MM.1S (cell line): ENCODE results near the gene FYN.
"Not testable (repeated sequence)": the region's sequence is repeated elsewhere in the genome, so short reads cannot be mapped to it uniquely, and the experiment has no call there.

Experiments used
- DNase-seq: peaks from one replicate; pipeline ENCODE4 v3.0.0-alpha.2; 2015
- H2AFZ ChIP-seq: fragments of 300-600 bp; sonication (generic); 2 replicates; pipeline ENCODE4 v1.6.0; 2016; ENCODE audit warnings: antibody characterized with exemption, low read length
- H3F3A ChIP-seq: fragments of 300-600 bp; sonication (generic); 2 replicates; pipeline ENCODE4 v1.6.1; 2016; ENCODE audit warnings: mild to moderate bottlenecking, antibody characterized with exemption, low read length, moderate library complexity, mixed read lengths; ENCODE audit not compliant: insufficient read depth
- H3K27ac ChIP-seq: fragments of 300-600 bp; sonication (generic); 2 replicates; pipeline ENCODE4 v1.5.1; 2016; ENCODE audit warnings: mild to moderate bottlenecking, low read length
- H3K27me3 ChIP-seq: fragments of 300-600 bp; sonication (generic); replicated peaks from 2 replicates; pipeline ENCODE4 v1.6.0; 2016; ENCODE audit warnings: low read length; ENCODE audit not compliant: insufficient read depth
- H3K36me3 ChIP-seq: fragments of 300-600 bp; sonication (generic); replicated peaks from 2 replicates; pipeline ENCODE4 v1.6.1; 2016; ENCODE audit warnings: mild to moderate bottlenecking, low read length, mixed read lengths; ENCODE audit not compliant: insufficient read depth
- H3K4me1 ChIP-seq: fragments of 300-600 bp; sonication (generic); 2 replicates; pipeline ENCODE4 v1.6.1; 2016; ENCODE audit warnings: low read length, mixed read lengths
- H3K4me2 ChIP-seq: fragments of 300-600 bp; sonication (generic); 2 replicates; pipeline ENCODE4 v1.6.0; 2016; ENCODE audit warnings: low read depth, low read length
- H3K4me3 ChIP-seq: fragments of 300-600 bp; sonication (generic); 2 replicates; pipeline ENCODE4 v1.5.1; 2016; ENCODE audit warnings: low read length, mixed read lengths
- H3K79me2 ChIP-seq: fragments of 300-600 bp; sonication (generic); 2 replicates; pipeline ENCODE4 v1.6.1; 2016; ENCODE audit warnings: mixed run types, low read length, mixed read lengths
- H3K9ac ChIP-seq: fragments of 300-600 bp; sonication (generic); 2 replicates; pipeline ENCODE4 v1.6.1; 2016; ENCODE audit warnings: low read length, mixed read lengths
- H3K9me2 ChIP-seq: fragments of 300-600 bp; sonication (generic); replicated peaks from 2 replicates; pipeline ENCODE4 v1.6.1; 2016; ENCODE audit warnings: mild to moderate bottlenecking, low read length, mixed read lengths; ENCODE audit not compliant: insufficient read depth
- H3K9me3 ChIP-seq: fragments of 300-600 bp; sonication (generic); replicated peaks from 2 replicates; pipeline ENCODE4 v1.6.1; 2016; ENCODE audit warnings: mild to moderate bottlenecking, low read length, mixed read lengths; ENCODE audit not compliant: insufficient read depth
- H4K20me1 ChIP-seq: fragments of 300-600 bp; sonication (generic); 2 replicates; pipeline ENCODE4 v1.6.1; 2016; ENCODE audit warnings: mild to moderate bottlenecking, low read length, moderate library complexity, mixed read lengths; ENCODE audit not compliant: insufficient read depth
- EZH2 ChIP-seq: fragments of 300-600 bp; sonication (generic); optimal IDR thresholded peaks from 2 replicates; pipeline ENCODE3; 2017; ENCODE audit warnings: low read depth, mild to moderate bottlenecking, antibody characterized with exemption, low read length, mixed read lengths
- EZH2phosphoT487 ChIP-seq: fragments of 300-600 bp; sonication (generic); IDR thresholded peaks from 2 replicates; pipeline ENCODE4 v1.6.1; 2018; ENCODE audit warnings: antibody characterized with exemption, low read length
- TF ChIP-seq, protein P1 (sequence below): fragments of 300-600 bp; sonication (generic); IDR thresholded peaks from 2 replicates; pipeline ENCODE4 v1.5.1; 2016; ENCODE audit warnings: antibody characterized with exemption, low read length, mixed read lengths

FYN gene

GRCh38 chr6:111683157-111683556 is 190.1 kb downstream of the FYN start:
- Histone ChIP-seq H4K20me1 (no peaks in the 10 kb centered on the region), H3K4me3 (no peak overlapping the region), H3K27ac (no peak overlapping the region), H3K4me2 (no peak overlapping the region), H2AFZ (no peak overlapping the region), H3K4me1 (no peaks in the 10 kb centered on the region), H3F3A (no peaks in the 10 kb centered on the region), H3K9me3 (no peaks in the 10 kb centered on the region), H3K9me2 (no peaks in the 10 kb centered on the region), H3K9ac (no peak overlapping the region), H3K27me3 (no peaks in the 10 kb centered on the region), H3K36me3 (no peaks in the 10 kb centered on the region), H3K79me2 (no peaks in the 10 kb centered on the region)
- DNase-seq, result no peak
- no peak for TF ChIP-seq EZH2

DNA sequence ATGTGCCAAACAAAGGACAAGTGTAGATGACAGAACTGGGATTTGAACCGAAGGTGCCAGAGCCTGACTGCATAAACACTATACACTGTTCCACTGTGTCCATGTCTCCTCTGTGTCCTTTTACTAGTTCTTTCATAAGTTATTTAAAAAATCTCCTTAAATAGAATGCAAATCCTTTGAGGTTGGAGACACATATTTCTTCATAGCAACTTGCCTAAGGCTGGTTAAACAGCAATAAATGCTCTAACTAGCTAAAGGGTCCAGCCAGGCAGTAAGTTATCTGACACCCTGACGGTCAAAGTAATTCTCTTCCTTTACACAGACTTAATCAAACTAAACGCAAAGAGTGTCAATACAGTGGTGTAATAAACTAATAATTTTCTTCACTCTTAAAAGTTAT is 191.4 kb downstream of the FYN start:
- Histone ChIP-seq H3F3A (no peaks in the 10 kb centered on the region), H3K4me1 (no peaks in the 10 kb centered on the region), H3K36me3 (no peaks in the 10 kb centered on the region), H3K27me3 (no peaks in the 10 kb centered on the region), H3K9ac (no peak overlapping the region), H3K4me3 (no peak overlapping the region), H3K79me2 (no peaks in the 10 kb centered on the region), H3K27ac (no peak overlapping the region), H3K9me3 (no peaks in the 10 kb centered on the region), H3K9me2 (no peaks in the 10 kb centered on the region), H2AFZ (no peak overlapping the region), H3K4me2 (no peak overlapping the region), H4K20me1 (no peaks in the 10 kb centered on the region)
- no peak for DNase-seq
- TF ChIP-seq, protein P1, sequence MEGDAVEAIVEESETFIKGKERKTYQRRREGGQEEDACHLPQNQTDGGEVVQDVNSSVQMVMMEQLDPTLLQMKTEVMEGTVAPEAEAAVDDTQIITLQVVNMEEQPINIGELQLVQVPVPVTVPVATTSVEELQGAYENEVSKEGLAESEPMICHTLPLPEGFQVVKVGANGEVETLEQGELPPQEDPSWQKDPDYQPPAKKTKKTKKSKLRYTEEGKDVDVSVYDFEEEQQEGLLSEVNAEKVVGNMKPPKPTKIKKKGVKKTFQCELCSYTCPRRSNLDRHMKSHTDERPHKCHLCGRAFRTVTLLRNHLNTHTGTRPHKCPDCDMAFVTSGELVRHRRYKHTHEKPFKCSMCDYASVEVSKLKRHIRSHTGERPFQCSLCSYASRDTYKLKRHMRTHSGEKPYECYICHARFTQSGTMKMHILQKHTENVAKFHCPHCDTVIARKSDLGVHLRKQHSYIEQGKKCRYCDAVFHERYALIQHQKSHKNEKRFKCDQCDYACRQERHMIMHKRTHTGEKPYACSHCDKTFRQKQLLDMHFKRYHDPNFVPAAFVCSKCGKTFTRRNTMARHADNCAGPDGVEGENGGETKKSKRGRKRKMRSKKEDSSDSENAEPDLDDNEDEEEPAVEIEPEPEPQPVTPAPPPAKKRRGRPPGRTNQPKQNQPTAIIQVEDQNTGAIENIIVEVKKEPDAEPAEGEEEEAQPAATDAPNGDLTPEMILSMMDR, result no peak
- TF ChIP-seq EZH2 (no peak), EZH2phosphoT487 (no peak)

DNA sequence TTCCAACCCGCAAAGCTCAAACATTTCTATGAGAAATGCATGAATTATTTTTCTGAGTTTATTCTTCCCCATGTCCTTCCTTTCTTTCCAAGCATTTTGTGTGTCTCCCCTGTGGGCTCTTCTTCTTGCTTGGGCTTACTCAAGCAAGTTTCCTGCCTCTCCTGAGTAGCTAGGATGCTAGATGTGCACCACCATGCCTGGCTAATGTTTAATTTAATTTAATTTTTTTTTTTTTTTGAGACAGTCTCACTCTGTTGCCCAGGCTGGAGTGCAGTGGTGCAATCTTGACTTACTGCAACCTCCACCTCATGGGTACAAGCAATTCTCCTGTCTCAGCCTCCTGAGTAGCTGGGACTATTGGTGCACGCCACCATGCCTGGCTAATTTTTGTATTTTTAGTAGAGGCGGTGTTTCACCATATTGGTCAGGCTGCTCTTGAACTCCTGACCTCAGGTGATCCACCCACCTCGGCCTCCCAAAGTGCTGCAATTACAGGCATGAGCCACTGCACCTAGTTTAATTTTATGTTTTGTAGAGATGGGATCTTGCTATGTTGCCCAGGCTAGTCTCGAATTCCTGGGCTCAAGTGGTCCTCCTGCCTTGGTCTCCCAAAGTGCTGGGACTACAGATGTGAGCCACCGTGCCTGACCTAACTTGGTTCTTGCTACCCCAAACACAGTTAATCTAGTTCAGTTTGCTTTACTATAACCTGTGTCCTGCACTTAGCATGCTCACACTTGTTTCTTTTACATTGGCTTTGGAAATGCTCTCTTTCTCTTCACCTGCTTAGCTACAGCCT is 192.2 kb downstream of the FYN start:
- H3K27me3 ChIP-seq, H2AFZ ChIP-seq, H3F3A ChIP-seq, H3K9me2 ChIP-seq, H3K9me3 ChIP-seq, H3K79me2 ChIP-seq, H3K27ac ChIP-seq, H3K4me3 ChIP-seq, H4K20me1 ChIP-seq, H3K4me1 ChIP-seq, DNase-seq, H3K4me2 ChIP-seq, H3K36me3 ChIP-seq, H3K9ac ChIP-seq: not testable (repeated sequence)

- Histone ChIP-seq H4K20me1 (no peaks in the 10 kb centered on the region), H3K27me3 (no peaks in the 10 kb centered on the region), H3K4me3 (no peak overlapping the region), H3K4me1 (no peaks in the 10 kb centered on the region), H3K9me2 (no peaks in the 10 kb centered on the region), H3K36me3 (no peaks in the 10 kb centered on the region), H3K79me2 (no peaks in the 10 kb centered on the region), H3K9ac (no peak overlapping the region), H3K9me3 (no peaks in the 10 kb centered on the region), H3K4me2 (no peak overlapping the region), H3F3A (no peaks in the 10 kb centered on the region), H2AFZ (no peak overlapping the region), H3K27ac (no peak overlapping the region)
- no peak for DNase-seq
- TF ChIP-seq, protein P1, result no peak
- TF ChIP-seq EZH2, result no peak
- TF ChIP-seq EZH2phosphoT487, result no peak
Observed at GRCh38 chr6:111680015-111680712, 193.1 kb downstream of the FYN start.
